DMS153 treated with DMSO at 0.1 percent for 48 hours (cell line): ENCODE results near the gene SMARCAL1.

Experiments
- DNase-seq: peaks from one replicate; lab custom pipeline; 2025; ENCODE audit not compliant: unreplicated experiment; lab: John Stamatoyannopoulos, UW

Gene SMARCAL1

GRCh38 chr2:216392018-216392562, 20.2 kb upstream of the SMARCAL1 start:
- no peak for DNase-seq

GRCh38 chr2:216392945-216393840, 19.1 kb upstream of the SMARCAL1 start:
- no peak for DNase-seq

DNA sequence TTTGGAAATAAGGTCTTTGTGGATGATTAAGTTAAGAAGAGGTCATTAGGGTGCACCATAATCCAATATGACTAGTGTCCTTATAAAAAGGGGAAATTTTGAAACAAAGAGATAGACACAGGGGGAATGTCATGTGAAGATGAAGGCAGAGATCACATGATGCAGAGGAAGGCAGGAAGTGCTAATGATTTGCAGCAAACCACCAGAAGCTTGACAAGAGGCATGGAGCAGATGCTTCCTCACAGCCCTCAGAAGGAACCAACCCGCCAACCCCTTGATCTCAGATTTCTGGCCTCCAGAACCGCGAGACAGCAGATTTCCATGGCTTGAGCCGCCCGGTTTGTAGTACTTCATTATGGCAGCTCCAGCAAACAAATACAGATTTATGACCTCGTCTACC, 17.4 kb upstream of the SMARCAL1 start:
- DNase-seq, result no peak

DNA sequence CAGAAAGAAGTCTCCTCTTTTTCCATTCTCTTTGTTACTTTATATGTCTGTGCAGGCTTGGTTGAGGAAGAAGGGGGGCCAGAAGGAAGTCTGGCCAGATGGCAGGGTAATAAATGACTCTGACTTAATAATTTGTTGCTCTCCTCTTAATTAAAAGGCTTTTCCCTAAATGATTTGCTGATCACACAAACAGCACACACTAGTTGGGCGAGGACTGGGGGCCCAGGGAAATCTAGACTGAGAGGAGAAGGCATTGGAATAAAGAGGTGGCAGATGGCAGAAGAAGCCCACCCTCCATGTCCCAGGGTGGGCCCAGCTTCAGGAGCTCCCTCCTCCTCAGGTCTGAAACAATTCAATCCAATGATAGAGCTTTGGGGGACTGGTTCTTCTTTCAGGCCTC, 12.7 kb upstream of the SMARCAL1 start:
- DNase-seq, result no peak

GRCh38 chr2:216402751-216403150, 9.5 kb upstream of the SMARCAL1 start:
- DNase-seq, result no peak

DNA sequence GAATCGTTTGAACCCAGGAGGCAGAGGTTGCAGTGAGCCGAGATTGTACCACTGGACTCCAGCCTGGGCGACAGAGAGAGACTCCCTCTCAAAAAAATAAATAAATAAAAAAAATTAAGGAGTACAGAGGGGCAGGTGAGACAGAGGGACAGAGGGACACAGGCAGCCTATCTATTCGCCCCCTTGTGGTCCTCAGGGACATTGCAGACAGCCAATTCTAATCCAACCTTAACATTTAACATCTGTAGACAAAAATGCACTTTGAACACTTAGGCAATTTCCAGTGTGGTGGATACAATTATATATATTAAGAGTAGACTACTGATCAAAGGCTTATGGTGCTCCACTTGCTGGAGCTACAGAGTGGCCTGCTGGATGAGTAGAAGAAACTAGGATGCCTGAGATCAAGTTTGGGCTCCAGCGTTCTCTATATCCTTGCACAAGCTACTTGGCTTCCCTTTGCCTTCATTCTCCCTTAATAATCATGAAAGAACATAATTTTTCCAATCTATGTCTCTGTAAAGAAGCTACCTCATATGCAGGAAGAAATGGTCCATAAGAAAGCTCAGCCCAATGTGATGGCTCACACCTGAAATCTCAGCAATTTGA, 8.2 kb upstream of the SMARCAL1 start:
- DNase-seq, result peak; percentile 20

DNA sequence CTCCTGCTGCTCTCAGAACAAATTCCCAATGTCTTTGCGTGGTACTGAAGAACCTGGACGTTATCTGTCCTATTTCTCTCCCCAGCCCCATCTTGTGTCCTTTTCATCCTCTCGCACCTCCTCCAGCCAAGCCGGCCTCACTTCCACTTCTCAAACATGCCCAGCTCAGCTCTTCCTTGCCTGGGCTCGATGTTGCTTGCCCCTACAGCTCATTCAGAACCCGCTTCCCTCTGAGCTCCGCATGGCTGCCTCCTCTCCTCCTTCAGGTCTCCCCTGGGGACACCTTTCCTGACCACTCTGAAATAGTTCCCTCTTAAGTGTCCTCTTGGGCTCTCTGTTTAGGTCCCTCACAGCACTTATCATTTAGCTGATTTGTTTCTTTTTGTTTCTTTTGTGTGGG, 6.7 kb upstream of the SMARCAL1 start:
- DNase-seq, result no peak

- DNase-seq, result no peak
These were observed 5.5 kb upstream of the SMARCAL1 start for GRCh38 chr2:216406826-216407225.

DNA sequence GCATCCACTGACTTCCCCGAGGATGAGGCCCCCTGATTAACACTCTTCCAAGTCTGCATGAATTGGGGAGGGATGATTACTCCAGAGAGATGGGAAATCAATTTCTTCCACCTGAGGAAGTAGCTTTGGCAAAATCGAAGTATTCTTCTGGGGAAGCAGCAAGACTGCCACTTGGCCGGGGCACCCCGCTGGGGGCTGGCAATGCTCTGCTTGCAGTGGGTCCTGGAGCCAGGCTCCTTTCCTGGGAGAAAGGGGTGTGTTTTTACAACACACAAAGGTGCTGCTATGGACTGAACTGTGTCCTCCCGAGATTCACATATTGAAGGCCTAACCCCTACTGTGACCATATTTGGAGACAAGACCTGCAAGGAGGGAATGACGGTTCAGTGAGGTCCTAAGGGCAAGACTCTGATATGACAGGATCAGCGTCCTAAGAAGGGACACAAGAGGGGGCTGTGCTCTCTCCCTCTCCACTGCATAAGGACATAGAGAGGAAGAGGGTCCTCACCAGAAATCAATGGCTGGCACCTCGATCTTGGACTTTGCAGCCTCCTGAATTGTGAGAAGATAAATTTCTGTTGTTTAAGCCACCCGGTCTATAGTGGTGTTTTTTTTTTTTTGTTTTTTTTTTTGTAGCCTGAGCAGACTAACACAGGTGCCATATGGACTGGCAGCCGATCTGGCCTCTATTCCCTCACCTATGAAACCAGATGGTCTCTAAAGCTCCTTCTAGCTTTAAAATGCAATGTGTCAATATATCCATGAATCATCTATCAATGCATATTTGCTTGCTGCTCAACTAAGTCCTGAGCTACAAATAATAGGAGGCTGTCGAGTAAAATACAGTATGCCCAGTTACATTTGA, 3.6 kb upstream of the SMARCAL1 start:
- no peak for DNase-seq

- no peak for DNase-seq
These were observed 1.7 kb upstream of the SMARCAL1 start for GRCh38 chr2:216410550-216410949.

GRCh38 chr2:216413882-216414281, 1.6 kb downstream of the SMARCAL1 start:
- DNase-seq, result no peak

DNA sequence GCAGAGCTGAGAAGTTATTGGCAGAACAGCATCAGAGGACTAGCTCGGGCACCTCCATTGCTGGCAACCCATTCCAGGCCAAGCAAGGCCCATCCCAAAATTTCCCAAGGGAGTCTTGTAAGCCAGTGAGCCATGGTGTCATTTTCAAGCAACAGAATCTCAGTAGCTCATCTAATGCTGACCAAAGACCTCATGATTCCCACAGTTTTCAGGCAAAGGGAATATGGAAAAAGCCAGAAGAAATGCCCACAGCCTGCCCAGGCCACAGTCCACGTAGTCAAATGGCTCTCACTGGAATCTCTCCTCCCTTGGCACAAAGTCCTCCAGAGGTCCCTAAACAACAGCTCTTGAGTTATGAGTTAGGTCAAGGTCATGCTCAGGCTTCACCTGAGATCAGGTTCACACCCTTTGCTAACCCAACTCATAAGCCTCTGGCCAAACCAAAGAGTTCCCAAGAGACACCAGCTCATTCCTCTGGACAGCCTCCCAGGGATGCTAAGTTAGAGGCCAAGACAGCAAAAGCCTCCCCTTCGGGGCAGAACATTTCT, 2.6 kb downstream of the SMARCAL1 start:
- DNase-seq, result no peak

GRCh38 chr2:216415541-216415940, 3.3 kb downstream of the SMARCAL1 start:
- DNase-seq, result no peak

DNA sequence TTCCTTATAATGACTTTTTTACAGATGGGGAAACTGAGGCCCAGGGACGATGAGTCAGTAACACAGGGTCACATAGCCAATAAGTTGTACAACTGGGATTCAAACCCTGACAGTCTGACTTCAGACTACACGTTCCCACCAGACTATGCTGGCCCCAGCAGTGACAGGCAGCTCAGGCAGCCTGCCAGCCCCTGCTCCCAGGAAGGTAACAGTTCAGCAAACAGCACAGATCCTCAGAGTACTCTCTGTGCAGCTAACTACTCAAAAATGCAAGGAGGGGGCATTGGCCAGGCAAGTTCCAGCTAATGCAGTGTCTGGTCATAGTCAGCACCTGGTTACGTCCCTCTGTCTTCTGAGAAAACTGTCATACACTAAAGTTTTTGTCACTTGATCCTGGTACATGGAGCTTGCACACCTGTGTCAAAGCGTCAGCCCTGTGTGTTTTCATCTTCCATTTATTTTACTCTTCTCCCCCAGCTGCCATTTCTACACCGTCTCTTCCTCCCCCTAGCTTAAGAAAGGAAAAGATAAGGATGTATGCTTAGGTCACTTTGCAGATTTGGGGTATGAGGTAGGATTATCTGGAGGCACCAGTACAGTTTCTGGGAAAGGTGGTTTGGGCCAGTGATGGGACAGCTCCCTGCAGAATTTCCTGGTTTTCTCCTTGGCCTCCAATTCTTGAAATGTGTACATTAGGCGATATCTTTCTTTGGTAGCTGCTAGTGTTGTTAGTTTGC, 4.5 kb downstream of the SMARCAL1 start:
- DNase-seq, result no peak

DNA sequence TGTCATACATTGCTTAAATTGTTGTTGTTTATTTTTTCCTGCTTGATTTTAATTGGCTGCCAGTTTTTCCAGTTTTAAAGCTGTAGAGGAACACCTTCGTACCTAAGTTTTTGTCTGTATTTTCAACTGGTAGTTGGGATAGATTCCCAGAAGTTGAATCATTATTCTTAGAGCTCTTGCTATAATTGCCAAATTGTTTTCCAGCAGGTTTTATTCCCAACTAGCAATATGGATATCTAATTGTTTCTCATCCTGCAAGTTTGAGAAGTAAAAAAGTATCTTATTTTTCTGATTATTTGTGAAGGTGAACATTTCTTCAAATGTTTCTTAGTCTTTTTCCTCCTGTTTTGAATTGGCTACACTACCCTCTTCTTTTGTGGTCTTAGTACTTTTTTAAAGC, 6.7 kb downstream of the SMARCAL1 start:
- DNase-seq, result no peak

GRCh38 chr2:216420367-216421101, 8.2 kb downstream of the SMARCAL1 start:
- no peak for DNase-seq

GRCh38 chr2:216423071-216423470, 10.8 kb downstream of the SMARCAL1 start:
- DNase-seq, result no peak

GRCh38 chr2:216424274-216424673, 12.0 kb downstream of the SMARCAL1 start:
- no peak for DNase-seq

GRCh38 chr2:216425008-216425787, 12.9 kb downstream of the SMARCAL1 start:
- DNase-seq, result no peak
